Gastrocnemius medialis (tissue), 4 donors: ENCODE measurements around the gene CCT3.

Source experiments
- CTCF ChIP-seq, 5 experiments: fragments of 450-650 bp in 3 of 5; fragments of 200-600 bp in 2 of 5; sonication (generic) in 2 of 5; IDR thresholded peaks in 4 of 5; conservative IDR thresholded peaks in 1 of 5; 1 replicate in 4 of 5; 2 replicates in 1 of 5; pipeline ENCODE4 v1.5.1; 2016 to 2019; ENCODE audit warnings: antibody characterized with exemption in 5 of 5, mild to moderate bottlenecking in 3 of 5, moderate library complexity in 3 of 5
- POLR2A ChIP-seq, 2 donors: fragments of 450-650 bp; IDR thresholded peaks; one replicate each; pipeline ENCODE4 v1.6.1; 2017; ENCODE audit warnings: antibody characterized with exemption in 2 of 2, mild to moderate bottlenecking in 2 of 2, moderate library complexity in 2 of 2

- TF ChIP-seq POLR2A (IDR thresholded peaks at IDR 0.05) (no peak), CTCF (IDR thresholded peaks at IDR 0.05 in 4 of 5, conservative IDR thresholded peaks at IDR 0.05 in 1 of 5) (no peak)
These were observed 21.2 kb upstream of the CCT3 start for GRCh38 chr1:156359249-156359648.
